ENCODE results near the gene FKBP9. TPM values are rescaled to one million over a fixed set of nuclear protein-coding genes. Genes with fewer than 3 reads are reported as not detected.
"Not testable (repeated sequence)": the region's sequence is repeated elsewhere in the genome, so short reads cannot be mapped to it uniquely, and the experiment has no call there.

FKBP9 gene
- total and polyA plus RNA-seq, 4 donors = 55.0 to 193 (median 88.9) TPM

- H3K4me1 ChIP-seq (ENCODE audit: control insufficient read depth in 1 of 2, insufficient read depth in 2 of 2, low read length in 2 of 2); intact Hi-C loops (cut with DNase I); H3K4me3 ChIP-seq (ENCODE audit: low read length in 2 of 2); DNase-seq; H3K27ac ChIP-seq (ENCODE audit: low read depth in 1 of 2, low read length in 2 of 2); H3K36me3 ChIP-seq (ENCODE audit: control insufficient read depth in 1 of 2, insufficient read depth in 2 of 2, low read length in 1 of 2); H3K9me3 ChIP-seq (ENCODE audit: control insufficient read depth, low read length); H3K27me3 ChIP-seq (ENCODE audit: control insufficient read depth in 1 of 2, insufficient read depth in 2 of 2, low read length in 1 of 2): not testable (repeated sequence)
- WGBS, 2 donors = 23 to 34% methylated on average over 6 to 7 of the region's 8 CpGs
- ATAC-seq (ENCODE audit: low FRiP score) = peak; percentile 67
Observed at GRCh38 chr7:32964461-32965159, 7.4 kb downstream of the FKBP9 start.

GRCh38 chr7:32966489-32967267 lies 9.4 kb downstream of the FKBP9 start:
- H3K27me3 ChIP-seq (ENCODE audit: control insufficient read depth in 1 of 2, insufficient read depth in 2 of 2, low read length in 1 of 2); H3K4me1 ChIP-seq (ENCODE audit: control insufficient read depth in 1 of 2, insufficient read depth in 2 of 2, low read length in 2 of 2); DNase-seq; H3K9me3 ChIP-seq (ENCODE audit: control insufficient read depth, low read length); H3K36me3 ChIP-seq (ENCODE audit: control insufficient read depth in 1 of 2, insufficient read depth in 2 of 2, low read length in 1 of 2); H3K27ac ChIP-seq (ENCODE audit: low read depth in 1 of 2, low read length in 2 of 2); H3K4me3 ChIP-seq (ENCODE audit: low read length in 2 of 2); ATAC-seq (ENCODE audit: low FRiP score); intact Hi-C loops (cut with DNase I): not testable (repeated sequence)
- 70 to 76% methylated on average over 3 to 4 of the region's 5 CpGs for WGBS, 2 donors

- H3K36me3 ChIP-seq (ENCODE audit: control insufficient read depth in 1 of 2, insufficient read depth in 2 of 2, low read length in 1 of 2); ATAC-seq (ENCODE audit: low FRiP score); H3K27ac ChIP-seq (ENCODE audit: low read depth in 1 of 2, low read length in 2 of 2); H3K9me3 ChIP-seq (ENCODE audit: control insufficient read depth, low read length); intact Hi-C loops (cut with DNase I); H3K4me3 ChIP-seq (ENCODE audit: low read length in 2 of 2); H3K27me3 ChIP-seq (ENCODE audit: control insufficient read depth in 1 of 2, insufficient read depth in 2 of 2, low read length in 1 of 2); DNase-seq; H3K4me1 ChIP-seq (ENCODE audit: control insufficient read depth in 1 of 2, insufficient read depth in 2 of 2, low read length in 2 of 2): not testable (repeated sequence)
- WGBS, 2 donors = 83 to 84% methylated on average over 4 of the region's 4 CpGs
Observed at GRCh38 chr7:32967268-32967582, 10.0 kb downstream of the FKBP9 start.

DNA sequence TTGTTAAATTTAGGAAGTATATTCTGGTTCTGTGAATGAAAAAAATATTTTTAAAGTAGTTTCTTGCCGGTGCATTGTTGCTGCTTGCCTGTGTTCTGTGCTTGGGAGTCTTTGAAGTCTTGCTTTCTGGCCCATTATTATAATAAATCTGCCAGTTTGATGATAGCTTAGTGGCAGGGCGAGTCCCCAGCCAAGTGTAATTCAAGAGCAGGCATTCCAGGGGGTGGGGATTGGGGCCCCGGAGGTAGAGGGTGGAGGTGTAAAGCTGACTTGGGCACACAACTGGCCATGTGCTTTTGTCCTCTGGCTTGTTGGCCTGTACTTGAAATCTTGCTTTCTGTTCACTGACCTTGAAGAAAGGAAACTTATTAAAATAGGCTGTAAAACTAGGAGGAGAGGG lies 14.7 kb downstream of the FKBP9 start:
- H3K27ac ChIP-seq (ENCODE audit: low read depth in 1 of 2, low read length in 2 of 2); intact Hi-C loops (cut with DNase I); DNase-seq; H3K4me1 ChIP-seq (ENCODE audit: control insufficient read depth in 1 of 2, insufficient read depth in 2 of 2, low read length in 2 of 2); H3K27me3 ChIP-seq (ENCODE audit: control insufficient read depth in 1 of 2, insufficient read depth in 2 of 2, low read length in 1 of 2); H3K9me3 ChIP-seq (ENCODE audit: control insufficient read depth, low read length); H3K4me3 ChIP-seq (ENCODE audit: low read length in 2 of 2); H3K36me3 ChIP-seq (ENCODE audit: control insufficient read depth in 1 of 2, insufficient read depth in 2 of 2, low read length in 1 of 2); ATAC-seq (ENCODE audit: low FRiP score): not testable (repeated sequence)
- WGBS, 2 donors = 12 to 18% methylated on average over 2 to 3 of the region's 3 CpGs

GRCh38 chr7:32977159-32977558 lies 19.9 kb downstream of the FKBP9 start:
- DNase-seq; ATAC-seq (ENCODE audit: low FRiP score); H3K4me1 ChIP-seq (ENCODE audit: control insufficient read depth in 1 of 2, insufficient read depth in 2 of 2, low read length in 2 of 2); intact Hi-C loops (cut with DNase I); H3K4me3 ChIP-seq (ENCODE audit: low read length in 2 of 2); H3K9me3 ChIP-seq (ENCODE audit: control insufficient read depth, low read length); H3K36me3 ChIP-seq (ENCODE audit: control insufficient read depth in 1 of 2, insufficient read depth in 2 of 2, low read length in 1 of 2); H3K27me3 ChIP-seq (ENCODE audit: control insufficient read depth in 1 of 2, insufficient read depth in 2 of 2, low read length in 1 of 2); H3K27ac ChIP-seq (ENCODE audit: low read depth in 1 of 2, low read length in 2 of 2): not testable (repeated sequence)
- WGBS, 2 donors = 92 to 96% methylated on average over 2 of the region's 2 CpGs

DNA sequence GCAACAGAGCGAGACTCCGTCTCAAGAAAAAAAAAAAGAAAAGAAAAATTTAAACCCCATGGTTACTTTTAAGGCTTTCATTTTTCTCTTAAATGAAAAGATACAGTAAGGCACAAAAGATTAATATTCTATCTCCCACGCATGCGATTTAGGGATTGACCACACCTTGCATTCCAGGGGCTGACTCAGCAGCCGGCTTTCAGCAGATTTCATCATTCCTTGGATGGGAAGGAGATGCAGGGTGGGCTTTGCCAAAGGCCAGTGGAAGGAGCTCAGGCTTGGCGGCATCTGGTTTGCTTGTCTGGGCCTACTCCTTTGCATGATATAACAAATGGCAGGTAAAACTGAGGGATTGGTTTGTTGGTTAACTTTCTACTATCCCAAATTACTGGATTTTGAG lies 22.0 kb downstream of the FKBP9 start:
- 92 to 93% methylated on average over 6 of the region's 6 CpGs for WGBS, 2 donors
- H3K4me3 ChIP-seq (ENCODE audit: low read length in 2 of 2); intact Hi-C loops (cut with DNase I); H3K4me1 ChIP-seq (ENCODE audit: control insufficient read depth in 1 of 2, insufficient read depth in 2 of 2, low read length in 2 of 2); H3K9me3 ChIP-seq (ENCODE audit: control insufficient read depth, low read length); H3K27ac ChIP-seq (ENCODE audit: low read depth in 1 of 2, low read length in 2 of 2); H3K36me3 ChIP-seq (ENCODE audit: control insufficient read depth in 1 of 2, insufficient read depth in 2 of 2, low read length in 1 of 2); H3K27me3 ChIP-seq (ENCODE audit: control insufficient read depth in 1 of 2, insufficient read depth in 2 of 2, low read length in 1 of 2): not testable (repeated sequence)
- peak; percentile 57 for ATAC-seq (ENCODE audit: low FRiP score)
- DNase-seq = peak in 1 of 2 donors; percentile 55

GRCh38 chr7:32979902-32980301 lies 22.7 kb downstream of the FKBP9 start:
- H3K36me3 ChIP-seq (ENCODE audit: control insufficient read depth in 1 of 2, insufficient read depth in 2 of 2, low read length in 1 of 2); H3K27me3 ChIP-seq (ENCODE audit: control insufficient read depth in 1 of 2, insufficient read depth in 2 of 2, low read length in 1 of 2); intact Hi-C loops (cut with DNase I); ATAC-seq (ENCODE audit: low FRiP score); H3K9me3 ChIP-seq (ENCODE audit: control insufficient read depth, low read length); DNase-seq; H3K4me3 ChIP-seq (ENCODE audit: low read length in 2 of 2); H3K27ac ChIP-seq (ENCODE audit: low read depth in 1 of 2, low read length in 2 of 2); H3K4me1 ChIP-seq (ENCODE audit: control insufficient read depth in 1 of 2, insufficient read depth in 2 of 2, low read length in 2 of 2): not testable (repeated sequence)
- no CpG with 5 or more reads among the region's 2 CpGs for WGBS, 2 donors

DNA sequence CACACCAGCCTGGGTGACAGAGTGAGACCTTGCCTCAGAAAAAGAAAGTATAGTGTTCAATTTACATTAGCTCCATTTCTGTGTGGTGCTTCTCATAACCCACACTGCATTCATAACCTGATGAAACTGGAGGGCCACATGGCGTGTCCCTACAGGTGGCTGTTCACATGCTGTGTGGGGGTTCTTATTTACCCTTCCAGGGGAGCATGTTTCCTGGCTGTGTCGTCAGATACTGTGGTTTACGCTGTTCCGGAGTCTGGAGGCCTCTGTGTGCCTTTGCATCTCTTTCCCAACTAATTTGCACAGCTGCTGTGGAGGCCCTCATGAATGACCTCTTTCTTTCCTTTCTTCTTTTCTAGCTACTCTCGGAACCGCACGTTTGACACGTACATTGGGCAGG lies 30.9 kb downstream of the FKBP9 start:
- H3K27ac ChIP-seq (ENCODE audit: low read depth in 1 of 2, low read length in 2 of 2); H3K36me3 ChIP-seq (ENCODE audit: control insufficient read depth in 1 of 2, insufficient read depth in 2 of 2, low read length in 1 of 2); H3K9me3 ChIP-seq (ENCODE audit: control insufficient read depth, low read length); intact Hi-C loops (cut with DNase I); H3K4me3 ChIP-seq (ENCODE audit: low read length in 2 of 2); H3K4me1 ChIP-seq (ENCODE audit: control insufficient read depth in 1 of 2, insufficient read depth in 2 of 2, low read length in 2 of 2); H3K27me3 ChIP-seq (ENCODE audit: control insufficient read depth in 1 of 2, insufficient read depth in 2 of 2, low read length in 1 of 2); ATAC-seq (ENCODE audit: low FRiP score); DNase-seq: not testable (repeated sequence)
- 89 to 98% methylated on average over 7 to 8 of the region's 8 CpGs for WGBS, 2 donors

GRCh38 chr7:32991068-32991585 lies 33.9 kb downstream of the FKBP9 start:
- intact Hi-C loops (cut with DNase I); H3K4me3 ChIP-seq (ENCODE audit: low read length in 2 of 2); H3K4me1 ChIP-seq (ENCODE audit: control insufficient read depth in 1 of 2, insufficient read depth in 2 of 2, low read length in 2 of 2); H3K36me3 ChIP-seq (ENCODE audit: control insufficient read depth in 1 of 2, insufficient read depth in 2 of 2, low read length in 1 of 2); DNase-seq; H3K27ac ChIP-seq (ENCODE audit: low read depth in 1 of 2, low read length in 2 of 2); H3K27me3 ChIP-seq (ENCODE audit: control insufficient read depth in 1 of 2, insufficient read depth in 2 of 2, low read length in 1 of 2); H3K9me3 ChIP-seq (ENCODE audit: control insufficient read depth, low read length); ATAC-seq (ENCODE audit: low FRiP score): not testable (repeated sequence)
- 22 to 24% methylated on average over 5 of the region's 5 CpGs for WGBS, 2 donors
